Colon (tissue), 2 donors: Measurements from ENCODE around the gene C2orf78.
"Not testable (repeated sequence)": the region's sequence is repeated elsewhere in the genome, so short reads cannot be mapped to it uniquely, and the experiment has no call there.

ENCODE experiments used
- FAIRE-seq: peaks from 2 replicates; lab custom pipeline; 2012; peaks lifted over from hg19 to GRCh38; lab: Jason Lieb, UNC
- donor health status: control.
- donor health status: control.

C2orf78 gene

DNA sequence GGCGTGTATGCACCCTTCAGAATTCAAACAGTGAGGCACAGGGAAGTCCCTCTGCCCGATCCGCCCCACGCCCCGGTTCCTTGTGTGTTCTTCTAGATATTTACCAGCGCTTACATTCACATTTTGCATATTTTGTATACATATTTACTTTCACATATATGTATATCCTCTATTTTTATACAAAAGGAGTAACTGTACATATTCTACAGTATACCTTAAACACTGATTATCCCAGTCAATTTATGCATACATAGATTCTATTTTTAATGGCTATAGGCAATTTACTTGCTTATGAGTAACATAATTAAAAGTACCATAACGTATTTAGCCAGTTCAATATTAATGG is 3.8 kb upstream of the C2orf78 start:
- no peak for FAIRE-seq

DNA sequence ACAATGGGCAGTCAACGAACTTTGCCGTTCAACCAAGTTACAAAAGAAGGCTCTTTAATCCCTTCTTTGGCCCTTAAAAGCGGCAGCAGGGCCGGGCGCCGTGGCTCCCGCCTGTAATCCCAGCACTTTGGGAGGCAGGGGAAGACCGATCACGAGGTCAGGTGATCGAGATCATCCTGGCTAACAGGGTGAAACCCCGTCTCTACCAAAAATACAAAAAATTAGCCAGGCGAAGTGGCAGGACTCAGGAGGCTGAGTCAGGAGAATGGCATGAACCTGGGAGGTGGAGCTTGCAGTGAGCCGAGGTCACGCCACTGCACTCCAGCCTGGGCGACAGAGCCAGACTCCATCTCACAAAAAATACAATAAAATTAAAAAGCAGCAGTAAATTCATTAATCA is 581 bp upstream of the C2orf78 start:
- FAIRE-seq, result not testable (repeated sequence)

DNA sequence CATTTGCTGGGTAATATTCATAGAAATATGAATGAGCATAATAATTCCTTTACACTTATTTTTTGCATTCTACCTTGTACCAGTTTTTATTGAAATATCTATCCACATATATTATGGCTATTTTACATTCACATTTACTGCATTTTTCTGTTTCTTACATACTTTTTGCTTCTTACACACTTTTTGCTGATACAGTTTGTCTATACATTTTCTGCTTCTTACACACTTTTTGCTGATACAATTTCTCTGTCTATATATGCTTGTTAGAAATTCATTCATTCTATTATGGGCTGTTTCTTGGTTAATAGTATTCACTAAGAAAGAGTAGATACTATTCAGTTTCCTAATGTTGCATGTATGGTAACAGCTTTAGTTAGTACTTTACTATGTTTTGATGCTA is 27.9 kb downstream of the C2orf78 start:
- FAIRE-seq, result no peak

DNA sequence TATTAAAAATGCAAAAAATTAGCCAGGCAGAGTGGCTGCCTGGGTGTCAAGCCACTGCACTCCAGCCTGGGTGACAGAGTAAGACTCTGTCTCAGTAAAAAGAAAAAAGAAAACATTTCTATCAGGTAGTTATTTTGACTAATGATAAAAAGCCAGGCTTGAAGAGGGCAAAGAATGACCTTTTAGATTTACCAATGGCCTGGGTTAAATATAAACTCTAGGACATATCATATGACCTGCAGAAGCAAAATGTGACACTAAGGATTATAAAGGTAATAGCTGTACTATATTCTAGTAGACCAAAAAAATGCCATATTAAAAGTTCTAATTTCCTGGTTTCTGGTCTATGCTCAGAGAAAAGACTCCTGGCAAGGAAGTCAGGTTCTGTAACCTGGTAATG is 28.7 kb downstream of the C2orf78 start:
- no peak for FAIRE-seq

DNA sequence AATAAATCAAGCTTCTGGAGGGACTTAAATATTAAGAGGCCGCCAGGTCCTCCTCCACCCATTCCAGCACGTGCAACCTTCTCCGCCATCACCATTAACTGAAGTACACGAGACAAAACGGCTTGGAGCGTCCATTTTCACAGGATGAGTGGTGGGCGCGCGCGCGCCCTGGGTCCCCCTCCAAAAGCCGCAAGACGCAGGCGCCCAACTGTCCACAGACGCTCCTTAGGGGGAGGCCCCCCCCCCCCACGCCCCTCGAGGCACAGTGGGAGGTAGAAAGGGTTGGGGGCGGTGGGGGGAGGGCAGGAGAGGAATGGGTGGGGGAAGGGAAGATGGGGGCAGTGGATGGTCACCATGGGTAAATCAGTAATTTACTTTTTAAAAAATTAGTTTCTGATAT is 34.3 kb downstream of the C2orf78 start:
- no peak for FAIRE-seq

DNA sequence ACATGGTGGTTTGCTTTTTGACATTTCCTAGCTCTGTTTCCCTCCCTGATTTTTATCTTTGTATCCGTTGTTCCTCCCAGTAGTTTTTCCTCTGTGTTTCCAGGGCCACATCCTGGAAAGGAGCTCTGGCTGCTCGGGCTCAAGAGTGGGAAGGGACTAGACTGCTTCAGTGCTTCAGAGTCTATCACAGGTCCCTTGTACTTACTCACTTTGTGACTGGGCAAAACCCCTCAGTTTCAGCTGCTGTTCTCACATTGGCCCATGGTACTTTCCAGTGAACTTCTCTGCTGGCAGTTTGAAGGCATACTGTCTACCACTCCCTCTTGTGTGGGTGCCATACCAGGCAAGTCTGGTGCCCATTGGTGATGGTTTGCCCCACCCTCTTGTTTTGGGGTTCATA is 37.2 kb downstream of the C2orf78 start:
- no peak for FAIRE-seq

DNA sequence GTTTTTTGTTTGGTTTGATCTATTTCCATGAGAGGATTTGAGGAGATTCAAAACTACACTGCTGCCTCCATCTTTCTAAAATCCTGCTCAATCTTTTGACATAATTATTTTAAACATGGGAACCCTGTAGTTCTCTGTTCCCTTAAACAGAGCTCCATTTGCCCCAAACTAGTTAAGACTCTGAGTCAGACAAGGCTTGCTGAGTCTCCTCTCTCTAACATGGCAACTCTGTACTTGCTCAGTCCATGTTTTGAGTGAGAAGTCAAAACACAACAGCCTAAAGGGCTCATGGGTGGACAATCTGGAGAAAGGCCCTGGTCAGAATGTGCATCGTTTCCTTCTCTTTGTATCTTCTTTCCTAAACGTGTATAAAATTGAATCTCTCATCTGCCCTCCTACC is 37.7 kb downstream of the C2orf78 start:
- no peak for FAIRE-seq

DNA sequence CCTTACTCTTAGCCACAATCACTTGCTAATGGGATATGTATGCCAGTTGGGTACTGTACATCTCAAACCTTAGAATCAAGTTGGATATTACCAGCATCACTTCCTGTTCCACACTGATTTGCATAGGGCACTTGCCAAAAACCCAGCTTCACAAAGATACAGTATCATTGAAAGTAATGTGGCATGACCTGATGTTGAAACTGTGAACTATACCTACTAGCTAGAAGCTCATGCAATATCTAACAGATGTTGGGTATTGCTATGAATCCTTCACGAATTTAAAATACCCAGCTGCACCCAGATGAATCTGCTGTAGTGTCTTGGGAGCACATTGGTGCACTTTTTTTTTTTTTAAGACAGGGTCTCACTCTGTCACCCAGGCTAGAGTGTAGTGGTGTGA is 38.3 kb downstream of the C2orf78 start:
- FAIRE-seq, result no peak

DNA sequence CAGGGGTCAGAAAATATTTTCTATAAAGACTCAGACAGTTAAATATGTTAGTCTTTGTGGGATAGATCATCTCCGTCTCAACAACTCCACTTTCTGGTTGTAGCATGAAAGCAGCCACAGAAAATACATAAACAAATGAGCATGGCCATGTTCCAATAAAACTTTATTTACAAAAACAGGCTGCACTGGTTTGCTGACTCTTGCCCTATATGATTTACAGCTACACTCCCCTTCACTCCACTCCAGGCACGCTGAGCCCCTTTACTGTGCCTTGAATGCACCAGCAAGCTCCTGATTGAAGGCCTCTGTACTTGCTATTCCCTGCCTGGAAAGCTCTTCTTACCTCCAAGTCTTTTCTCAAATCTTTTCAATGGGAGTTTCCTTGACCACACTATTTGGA is 39.0 kb downstream of the C2orf78 start:
- FAIRE-seq, result no peak

DNA sequence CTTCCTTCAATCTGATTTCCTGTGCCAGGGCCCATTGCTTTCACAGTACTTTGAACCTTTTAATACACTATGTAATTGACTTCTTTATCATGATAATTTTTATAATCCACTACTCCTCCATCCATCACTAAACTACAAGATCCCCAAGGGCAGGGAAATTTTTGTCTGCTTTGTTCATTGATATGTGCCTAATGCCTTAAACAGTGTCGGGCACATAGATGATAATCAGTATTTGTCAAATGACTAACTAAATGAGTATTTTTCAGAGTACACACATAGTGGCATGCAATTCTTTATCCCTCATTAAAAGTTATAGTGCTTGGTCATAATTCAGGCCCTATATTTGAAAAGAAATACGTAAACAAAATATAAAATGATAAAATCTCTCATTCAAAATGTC is 39.4 kb downstream of the C2orf78 start:
- no peak for FAIRE-seq

DNA sequence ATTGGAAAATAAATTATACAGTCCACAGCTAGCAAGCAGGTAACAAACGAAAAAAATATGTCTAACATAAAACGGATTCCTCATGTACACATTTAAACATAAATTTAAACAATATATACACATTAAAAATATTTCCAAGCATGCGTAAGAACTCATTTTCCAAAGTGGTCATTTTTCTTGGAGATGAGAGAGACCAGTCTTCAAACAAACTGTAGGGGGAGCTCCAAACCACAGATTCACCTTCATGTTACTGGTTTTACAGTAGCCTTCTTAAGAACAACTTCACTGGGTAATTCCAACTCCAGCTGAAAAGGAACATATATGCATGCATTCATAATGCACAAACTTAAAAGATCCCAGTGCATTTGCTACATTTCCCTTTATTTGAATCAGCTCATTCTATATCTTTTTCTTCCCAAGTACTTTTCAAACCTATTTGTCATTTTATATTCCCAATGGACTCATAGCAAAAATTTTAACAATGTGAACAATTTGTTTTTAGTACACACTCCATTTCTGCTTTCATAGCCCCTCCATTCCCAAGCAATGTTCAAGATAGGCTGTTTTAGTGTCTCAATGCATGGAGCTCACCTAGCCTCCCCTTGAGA is 40.0 kb downstream of the C2orf78 start:
- FAIRE-seq, result no peak

DNA sequence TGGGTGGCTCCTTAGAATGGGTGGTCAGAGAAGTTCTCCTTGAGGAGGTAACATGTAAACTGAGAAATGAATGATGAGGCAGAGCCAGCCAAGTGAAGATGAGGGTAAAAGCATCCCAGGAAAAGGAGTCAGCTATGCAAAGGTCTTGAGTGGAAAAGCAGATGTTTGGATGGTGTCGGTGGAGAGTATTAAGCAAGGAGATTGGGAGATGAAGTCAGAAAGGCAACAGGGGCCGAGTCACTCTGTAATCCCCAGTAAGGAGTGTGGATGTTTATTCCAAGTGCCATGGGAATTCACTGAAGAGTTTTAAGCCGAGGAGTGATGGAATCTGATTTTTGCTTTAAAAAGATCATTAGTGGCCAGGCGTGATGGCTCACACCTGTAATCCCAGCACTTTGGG is 41.4 kb downstream of the C2orf78 start:
- FAIRE-seq, result no peak

DNA sequence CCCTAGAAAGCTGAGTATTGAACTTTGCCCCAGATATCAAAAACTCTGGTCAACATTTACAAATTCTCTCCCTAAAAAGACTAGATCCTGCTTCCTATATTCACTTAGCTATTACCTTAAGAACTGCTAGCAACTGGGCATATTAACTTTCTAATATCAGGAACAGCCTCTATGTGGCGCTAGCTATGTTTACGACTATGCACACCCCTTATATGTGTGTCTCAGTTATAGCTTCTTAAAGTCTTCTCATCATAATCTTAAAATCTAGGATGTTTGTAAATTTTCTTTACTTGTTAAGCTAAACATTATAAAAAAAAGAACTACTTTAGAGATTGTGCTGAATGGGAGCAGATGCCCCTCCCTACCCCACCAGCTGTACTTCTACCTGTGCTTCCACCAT is 43.0 kb downstream of the C2orf78 start:
- no peak for FAIRE-seq

DNA sequence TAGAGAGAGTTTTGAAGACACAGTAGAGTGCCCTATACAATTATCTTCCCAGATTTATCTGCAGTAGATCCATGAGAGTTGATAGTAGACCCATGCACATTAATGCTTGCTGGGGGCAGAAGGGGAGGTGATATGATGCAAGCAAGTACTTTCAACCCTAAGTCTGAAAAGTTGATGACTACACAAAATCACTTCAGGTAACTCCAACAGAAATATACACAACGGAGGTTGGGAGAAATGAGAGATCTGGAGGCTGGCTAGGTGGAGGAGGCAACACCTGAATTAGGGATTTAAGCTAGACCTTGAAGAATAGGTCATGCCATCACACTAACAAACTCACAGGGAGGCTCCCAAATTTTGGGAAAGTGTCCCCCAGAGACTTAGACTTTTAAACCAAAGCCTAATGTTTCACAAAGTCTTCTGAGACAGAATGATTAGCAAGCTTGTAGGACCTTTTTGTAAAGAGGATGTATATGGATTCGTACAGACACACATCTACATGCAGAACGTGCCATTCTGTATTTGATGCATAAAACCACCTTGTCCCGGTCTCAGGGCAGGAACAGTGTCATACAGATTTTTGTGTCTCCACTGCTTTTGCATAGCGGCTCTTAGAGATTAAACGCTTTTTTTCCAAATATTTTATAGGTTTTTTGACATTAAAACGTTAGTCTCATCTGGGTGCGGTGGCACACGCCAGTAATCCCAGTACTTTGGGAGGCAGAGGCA is 43.8 kb downstream of the C2orf78 start:
- FAIRE-seq, result no peak

DNA sequence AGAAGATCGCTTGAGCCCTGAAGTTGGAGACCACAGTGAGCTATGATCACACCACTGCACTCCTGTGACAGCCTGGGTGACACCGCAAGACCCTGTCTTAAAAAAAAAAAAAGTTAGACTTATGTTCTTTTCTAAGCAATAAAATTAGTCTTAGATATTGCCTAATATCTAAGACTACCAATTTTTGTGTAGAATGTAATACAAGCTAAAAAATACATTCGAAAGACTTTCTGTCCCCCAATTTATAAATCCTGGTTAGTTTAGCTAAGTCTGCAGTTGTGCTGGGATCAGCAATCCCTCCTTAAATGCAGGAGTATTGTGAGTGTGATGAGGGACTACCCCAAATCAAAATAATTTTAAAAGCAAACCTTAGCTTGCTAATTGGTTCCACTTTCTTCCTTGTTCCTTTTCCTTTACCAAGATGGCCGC is 44.4 kb downstream of the C2orf78 start:
- FAIRE-seq, result no peak

DNA sequence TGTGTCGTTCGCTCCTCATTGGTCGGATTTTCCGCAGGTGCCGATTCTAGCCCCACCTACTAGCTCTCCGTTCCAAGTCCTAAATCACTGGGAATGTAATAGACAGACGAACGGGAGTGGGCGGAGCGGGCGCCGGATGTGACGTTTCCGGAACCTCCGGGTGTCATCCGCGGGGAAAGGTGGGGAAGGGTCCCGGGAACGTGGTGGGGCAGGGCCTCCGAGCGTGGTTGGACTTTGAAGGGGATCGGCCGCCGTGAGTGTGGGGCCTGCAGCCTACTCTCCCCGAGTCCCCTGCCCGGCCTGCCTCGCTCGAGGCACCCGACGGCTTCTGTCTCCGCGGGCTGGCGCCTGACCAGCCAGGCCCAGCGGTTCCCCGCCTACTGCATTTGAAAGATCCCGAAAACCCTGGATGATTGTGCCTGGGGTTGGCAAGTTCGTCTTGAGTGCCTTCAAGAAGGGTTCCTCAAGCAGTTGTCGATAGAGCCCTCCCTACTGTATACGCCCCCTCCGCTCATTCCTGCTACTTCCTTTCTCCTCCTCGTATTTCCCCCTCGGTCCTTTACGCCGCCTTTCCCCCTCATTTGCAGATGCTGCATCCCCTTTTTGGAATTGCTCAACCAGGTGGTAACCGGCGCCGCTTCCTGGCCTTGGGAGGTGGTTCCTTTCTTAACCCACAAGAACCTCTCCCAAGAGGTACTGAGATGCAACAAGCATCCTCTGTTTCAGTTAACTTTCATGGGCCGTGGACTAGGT is 45.0 kb downstream of the C2orf78 start, which contains the start of gene STAMBP:
Gene STAMBP (plus strand): TSS at position 144 of the 753 bp plus-strand sequence. CDS start 1,896 bp downstream, outside the sequence.
- peak; percentile 49 for FAIRE-seq

DNA sequence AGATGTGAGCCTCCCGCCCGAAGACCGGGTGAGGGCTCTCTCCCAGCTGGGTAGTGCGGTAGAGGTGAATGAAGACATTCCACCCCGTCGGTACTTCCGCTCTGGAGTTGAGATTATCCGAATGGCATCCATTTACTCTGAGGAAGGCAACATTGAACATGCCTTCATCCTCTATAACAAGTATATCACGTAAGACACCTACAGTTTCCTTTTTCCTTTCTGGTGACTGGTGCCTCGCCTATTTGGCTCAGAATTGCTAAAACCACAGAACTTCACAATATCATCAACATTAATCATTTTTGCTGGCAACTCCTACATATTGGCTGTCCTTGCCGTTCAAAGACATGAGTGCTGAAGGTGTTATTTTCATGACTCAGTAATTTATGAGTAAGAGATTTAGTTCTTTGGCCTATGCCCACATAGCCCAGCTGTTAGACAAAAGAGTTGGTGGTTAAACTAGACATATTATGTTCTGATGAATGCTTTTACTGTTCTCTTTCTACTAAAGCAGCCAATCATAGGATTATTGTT is 47.0 kb downstream of the C2orf78 start:
- FAIRE-seq, result no peak

DNA sequence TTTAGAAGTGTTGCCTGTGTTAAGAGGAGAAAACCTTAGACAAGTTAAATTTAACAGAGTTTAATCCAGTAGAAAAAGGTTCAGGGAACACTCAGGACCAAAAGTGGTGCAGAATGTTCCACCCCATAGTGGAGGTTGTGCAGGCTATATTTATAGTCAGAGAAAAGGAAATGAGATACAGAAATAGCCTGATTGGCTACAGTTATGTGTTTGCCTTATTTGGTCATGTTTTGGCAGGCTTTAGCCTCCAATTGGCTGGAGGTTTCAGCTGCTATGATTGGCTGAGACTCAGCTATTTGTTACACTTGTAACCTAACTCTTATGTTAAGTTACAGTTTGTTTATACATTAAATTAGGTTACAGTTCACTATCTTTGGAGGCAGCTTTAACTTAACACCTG is 48.9 kb downstream of the C2orf78 start:
- FAIRE-seq, result no peak

DNA sequence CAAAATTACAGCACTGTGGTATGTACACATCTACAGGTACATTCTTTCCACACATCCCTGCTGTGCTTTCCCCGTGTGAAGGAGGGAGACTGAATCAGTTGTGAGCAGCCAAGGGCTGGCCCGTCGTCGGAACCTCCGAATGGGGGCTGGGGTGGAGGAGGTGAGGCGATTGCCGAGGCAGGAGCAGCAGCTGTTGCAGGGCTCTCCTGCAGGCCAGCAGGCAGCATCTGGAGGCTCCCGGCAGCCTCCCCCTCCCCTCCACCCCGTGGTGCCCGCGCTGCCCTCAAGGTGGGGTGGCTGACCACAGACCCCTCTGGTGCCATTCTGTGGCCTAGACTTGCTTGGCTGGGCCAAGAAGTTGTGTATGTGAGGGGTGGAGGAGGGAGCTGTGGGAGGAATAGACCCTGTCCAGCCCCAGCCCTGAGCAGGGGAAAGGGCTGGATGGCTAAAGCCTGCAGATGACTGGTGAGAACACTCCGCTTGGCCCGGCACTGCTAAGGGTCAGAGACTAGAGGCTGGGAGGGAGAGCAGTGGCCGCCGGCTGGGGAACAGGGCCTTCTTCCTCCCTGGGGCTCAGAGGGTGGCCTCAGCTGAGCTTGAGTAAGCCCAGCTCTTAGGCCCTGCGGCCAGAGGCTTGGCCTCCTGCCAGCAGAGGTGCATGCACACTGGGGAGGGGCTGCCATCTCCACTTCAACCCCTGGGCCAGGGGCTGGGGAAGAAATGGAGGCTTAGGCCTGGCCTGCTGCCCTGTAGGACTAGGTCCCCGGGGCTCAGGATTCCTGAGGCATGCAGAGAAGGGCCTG is 52.4 kb downstream of the C2orf78 start:
- FAIRE-seq, result no peak

DNA sequence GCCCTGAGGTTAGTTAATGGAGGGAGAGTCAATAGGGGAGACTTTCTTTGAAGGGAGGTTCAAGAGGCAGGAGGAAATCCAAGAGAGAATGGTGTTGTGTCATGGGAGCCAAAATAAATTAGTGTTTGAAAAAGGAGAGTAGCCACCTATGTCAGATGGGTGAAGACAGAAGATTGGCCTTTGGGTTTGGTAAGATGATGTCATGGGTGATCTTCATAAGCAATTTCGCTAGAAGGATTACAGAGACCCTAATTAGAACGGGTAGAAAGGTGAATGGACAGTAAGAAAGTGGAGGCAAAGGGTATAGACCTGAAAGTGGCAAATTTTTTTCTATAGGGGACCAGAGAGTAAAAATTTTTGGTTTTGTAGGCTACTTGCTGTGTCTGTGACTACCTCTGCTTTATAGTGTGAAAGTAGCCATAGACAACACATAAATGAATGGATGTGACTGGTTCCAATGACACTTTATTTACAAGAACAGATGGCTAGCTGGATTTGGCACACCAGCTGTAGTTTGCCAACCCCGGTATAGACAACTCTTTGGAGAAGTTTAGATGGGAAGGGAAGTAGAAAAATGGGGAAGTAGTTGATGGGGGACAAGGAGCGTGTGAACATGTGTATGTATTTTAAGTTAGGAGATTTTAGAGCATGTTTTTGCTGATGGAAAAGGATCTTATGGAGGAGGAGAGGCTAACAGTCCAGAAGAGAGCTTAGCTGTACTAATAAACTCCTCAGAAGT is 54.0 kb downstream of the C2orf78 start:
- no peak for FAIRE-seq

DNA sequence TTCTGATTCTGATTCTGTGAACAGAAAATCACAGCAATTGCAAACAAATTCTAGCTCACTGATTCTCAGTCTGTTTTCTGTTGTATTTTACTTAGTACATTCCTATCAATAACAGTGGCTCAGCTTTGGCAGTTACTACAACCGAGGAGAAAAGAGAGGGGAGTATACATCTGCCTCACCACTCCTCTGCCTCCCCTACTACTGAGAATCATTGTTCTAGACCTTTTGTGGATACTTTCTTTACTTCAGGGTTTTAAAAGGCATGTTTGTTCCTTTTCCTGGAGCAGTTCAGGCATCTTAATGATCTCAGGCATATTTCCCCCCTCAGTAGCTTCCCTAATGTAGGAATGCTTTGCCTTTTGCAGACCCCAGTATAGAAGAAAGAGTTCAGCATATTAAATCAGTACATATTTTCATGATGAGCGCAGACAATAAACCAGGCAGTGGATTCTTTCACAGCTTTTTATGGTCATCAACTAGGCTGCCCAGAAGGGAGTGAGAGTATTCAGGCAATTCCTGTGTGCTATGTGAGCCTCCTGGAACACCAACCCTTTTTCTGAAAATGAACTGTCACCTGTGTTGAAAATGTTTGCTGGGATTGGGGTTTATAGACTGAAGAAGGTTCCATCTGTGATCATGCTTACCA is 55.0 kb downstream of the C2orf78 start:
- FAIRE-seq, result no peak
